HepG2 (cell line): ENCODE measurements around the gene MCEE. TPM values are rescaled to one million over a fixed set of nuclear protein-coding genes. Genes with fewer than 3 reads are reported as not detected.

Experiments
- DDIT3 ChIP-seq: sonication (generic); formaldehyde crosslinking; IDR thresholded peaks from 2 replicates; pipeline ENCODE4 v1.4.0; 2020; ENCODE audit warnings: mild to moderate bottlenecking, missing genetic modification reagents
- HCFC1 ChIP-seq: fragments of 150-350 bp; IDR thresholded peaks from 2 replicates; pipeline ENCODE4 v1.6.1; 2014; ENCODE audit warnings: low read depth, low read length
- HDAC2 ChIP-seq: sonication (generic); formaldehyde crosslinking; IDR thresholded peaks from 2 replicates; pipeline ENCODE4 v1.4.0; 2020; ENCODE audit warnings: missing genetic modification reagents
- HNF4G ChIP-seq, 2 experiments: sonication (generic) in 1 of 2; formaldehyde crosslinking in 1 of 2; IDR thresholded peaks; 2 replicates each; pipeline versions ENCODE4 v1.4.0 to v1.6.1; 2011 to 2020; ENCODE audit warnings: borderline replicate concordance in 2 of 2, low read depth in 2 of 2, mild to moderate bottlenecking in 2 of 2, low read length in 1 of 2, missing genetic modification reagents in 1 of 2, moderate library complexity in 1 of 2
- KMT2A ChIP-seq: sonication (generic); formaldehyde crosslinking; IDR thresholded peaks from 2 replicates; pipeline ENCODE4 v1.4.0; 2020; ENCODE audit warnings: missing genetic modification reagents
- MED1 ChIP-seq: sonication (generic); formaldehyde crosslinking; IDR thresholded peaks from 2 replicates; pipeline ENCODE4 v1.4.0; 2020; ENCODE audit warnings: missing genetic modification reagents
- NCOR1 ChIP-seq: fragments of 200-600 bp; sonication (generic); IDR thresholded peaks from 2 replicates; pipeline ENCODE4 v1.7.0; 2017; ENCODE audit warnings: antibody characterized with exemption, low read length, borderline replicate concordance
- PATZ1 ChIP-seq: sonication (generic); formaldehyde crosslinking; IDR thresholded peaks from 2 replicates; pipeline ENCODE4 v1.4.0; 2020; ENCODE audit warnings: missing genetic modification reagents
- PLRG1 ChIP-seq: fragments of 450-650 bp; conservative IDR thresholded peaks from 2 replicates; pipeline ENCODE4 v1.6.1; 2016
- REPIN1 ChIP-seq: sonication (generic); formaldehyde crosslinking; IDR thresholded peaks from 2 replicates; pipeline ENCODE4 v1.8.0; 2022; ENCODE audit warnings: missing genetic modification reagents, low read depth, mild to moderate bottlenecking, borderline replicate concordance
- RNF219 ChIP-seq: sonication (generic); formaldehyde crosslinking; IDR thresholded peaks from 2 replicates; pipeline ENCODE4 v1.5.0; 2020; ENCODE audit warnings: mild to moderate bottlenecking, missing genetic modification reagents
- YEATS4 ChIP-seq: sonication (generic); formaldehyde crosslinking; IDR thresholded peaks from 2 replicates; pipeline ENCODE4 v1.4.0; 2020; ENCODE audit warnings: missing genetic modification reagents, borderline replicate concordance
- ZBTB14 ChIP-seq: sonication (generic); formaldehyde crosslinking; IDR thresholded peaks from 2 replicates; pipeline ENCODE4 v1.4.0; 2020; ENCODE audit warnings: missing genetic modification reagents
- ZNF318 ChIP-seq: sonication (generic); formaldehyde crosslinking; IDR thresholded peaks from 2 replicates; pipeline ENCODE4 v1.4.0; 2020; ENCODE audit warnings: mild to moderate bottlenecking, missing genetic modification reagents
- ZNF562 ChIP-seq: sonication (generic); formaldehyde crosslinking; IDR thresholded peaks from 2 replicates; pipeline ENCODE4 v1.8.0; 2022; ENCODE audit warnings: missing genetic modification reagents, borderline replicate concordance
- ZNF619 ChIP-seq: sonication (generic); formaldehyde crosslinking; IDR thresholded peaks from 2 replicates; pipeline ENCODE4 v1.4.0; 2020; ENCODE audit warnings: mild to moderate bottlenecking, missing genetic modification reagents
- polyA plus RNA-seq, 8 experiments: library from polyadenylated mRNA; depleted of rRNA in 3 of 8; stranded (reverse) in 7 of 8; unstranded in 1 of 8; fragments of >200 nt; fragmentation: Illumina TruSeq in 4 of 8; extraction: Trizol in 4 of 8; gene quantifications; 2 replicates each; pipeline versions ENCODE4 v1.2.1 to v1.2.3, GENCODE V29; 2011 to 2016; ENCODE audit warnings: low read depth in 4 of 8, missing spikeins in 1 of 8, mixed read lengths in 1 of 8; ENCODE audit not compliant: insufficient read depth in 1 of 8
- total RNA-seq, 5 experiments: library from RNA; depleted of rRNA; stranded (reverse); fragments of >200 nt; fragmentation: Illumina TruSeq; extraction: Trizol; gene quantifications; 2 replicates each; pipeline ENCODE4 v1.2.3, GENCODE V29; 2016; ENCODE audit warnings: low read depth in 1 of 5

The MCEE gene
- total and polyA plus RNA-seq, 2 of the 13 experiments (the other 11 are each of a cell fraction or from before 2014, with no cell fraction given) = 32.0 to 66.9 TPM

GRCh38 chr2:71136174-71136573, 6.1 kb upstream of the MCEE start (continued):
- no peak for TF ChIP-seq YEATS4 (CRISPR knock-in tag)
- no peak; the same call in none of the 2 replicates for TF ChIP-seq HDAC2 (CRISPR knock-in tag)
- TF ChIP-seq PLRG1 = no peak
- TF ChIP-seq MED1 (CRISPR knock-in tag) = peak; percentile 57
- TF ChIP-seq REPIN1 (CRISPR knock-in tag) = no peak
- peak; percentile 69 for TF ChIP-seq HNF4G (IDR thresholded peaks at IDR 0.05; ENCODE audit: borderline replicate concordance, low read depth, low read length)
- TF ChIP-seq HNF4G (CRISPR knock-in tag; IDR thresholded peaks at IDR 0.05; ENCODE audit: borderline replicate concordance, low read depth) = no peak
- TF ChIP-seq NCOR1 = peak; percentile 78; the same call in 1 of the 2 replicates
- no peak for TF ChIP-seq ZNF619 (CRISPR knock-in tag)
- no peak for TF ChIP-seq ZNF318 (CRISPR knock-in tag)
- no peak for TF ChIP-seq ZBTB14 (CRISPR knock-in tag)
- TF ChIP-seq KMT2A = no peak
- TF ChIP-seq DDIT3 (CRISPR knock-in tag) = no peak
- no peak for TF ChIP-seq RNF219 (CRISPR knock-in tag)
- TF ChIP-seq HCFC1 = no peak
- TF ChIP-seq ZNF562 (CRISPR knock-in tag) = no peak
- TF ChIP-seq PATZ1 (CRISPR knock-in tag) = no peak; the same call in 1 of the 2 replicates
